ENCODE data around the gene GALT.

Gene GALT

GRCh38 chr9:34656992-34657391 is 10.5 kb downstream of the GALT start:
- no peak for TF ChIP-seq EZH2phosphoT487 (IDR thresholded peaks at IDR 0.05; ENCODE audit: borderline replicate concordance, low read length)
- TF ChIP-seq, protein P1, sequence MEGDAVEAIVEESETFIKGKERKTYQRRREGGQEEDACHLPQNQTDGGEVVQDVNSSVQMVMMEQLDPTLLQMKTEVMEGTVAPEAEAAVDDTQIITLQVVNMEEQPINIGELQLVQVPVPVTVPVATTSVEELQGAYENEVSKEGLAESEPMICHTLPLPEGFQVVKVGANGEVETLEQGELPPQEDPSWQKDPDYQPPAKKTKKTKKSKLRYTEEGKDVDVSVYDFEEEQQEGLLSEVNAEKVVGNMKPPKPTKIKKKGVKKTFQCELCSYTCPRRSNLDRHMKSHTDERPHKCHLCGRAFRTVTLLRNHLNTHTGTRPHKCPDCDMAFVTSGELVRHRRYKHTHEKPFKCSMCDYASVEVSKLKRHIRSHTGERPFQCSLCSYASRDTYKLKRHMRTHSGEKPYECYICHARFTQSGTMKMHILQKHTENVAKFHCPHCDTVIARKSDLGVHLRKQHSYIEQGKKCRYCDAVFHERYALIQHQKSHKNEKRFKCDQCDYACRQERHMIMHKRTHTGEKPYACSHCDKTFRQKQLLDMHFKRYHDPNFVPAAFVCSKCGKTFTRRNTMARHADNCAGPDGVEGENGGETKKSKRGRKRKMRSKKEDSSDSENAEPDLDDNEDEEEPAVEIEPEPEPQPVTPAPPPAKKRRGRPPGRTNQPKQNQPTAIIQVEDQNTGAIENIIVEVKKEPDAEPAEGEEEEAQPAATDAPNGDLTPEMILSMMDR (IDR thresholded peaks at IDR 0.05; ENCODE audit: low read depth, low read length, poor library complexity, severe bottlenecking): no peak
- no peaks in the 10 kb centered on the region for H3K9me2 ChIP-seq (replicated peaks; ENCODE audit: control insufficient read depth, low read length)

GRCh38 chr9:34658461-34658860 is 12.0 kb downstream of the GALT start:
- Histone ChIP-seq H3K79me2 (ENCODE audit: control insufficient read depth, low read length) (no peaks in the 10 kb centered on the region), H3K4me1 (ENCODE audit: control insufficient read depth, low read length) (no peaks in the 10 kb centered on the region), H3K9me3 (ENCODE audit: control insufficient read depth, insufficient read depth, low read length) (no peaks in the 10 kb centered on the region), H3K27me3 (ENCODE audit: control insufficient read depth, low read length) (peaks cover 15% of the 10 kb centered on the region), H3K27ac (ENCODE audit: low read depth, low read length) (no peak overlapping the region), H3K36me3 (ENCODE audit: control insufficient read depth, low read length) (no peaks in the 10 kb centered on the region), H3K4me3 (ENCODE audit: low read length) (no peak overlapping the region), H3F3A (ENCODE audit: control insufficient read depth, insufficient read depth) (no peaks in the 10 kb centered on the region), H4K20me1 (ENCODE audit: control insufficient read depth, insufficient read depth, low read depth, low read length) (no peaks in the 10 kb centered on the region), H3K4me2 (ENCODE audit: low read length) (no peak overlapping the region), H3K9me2 (replicated peaks; ENCODE audit: control insufficient read depth, low read length) (no peaks in the 10 kb centered on the region)
- TF ChIP-seq, protein P1 (IDR thresholded peaks at IDR 0.05; ENCODE audit: low read depth, low read length, poor library complexity, severe bottlenecking): no peak

More at GRCh38 chr9:34656992-34657391, 10.5 kb downstream of the GALT start:
- no peaks in the 10 kb centered on the region for H3K36me3 ChIP-seq (ENCODE audit: control insufficient read depth, low read length)
- no peaks in the 10 kb centered on the region for H3F3A ChIP-seq (ENCODE audit: control insufficient read depth, insufficient read depth)
- no peak overlapping the region for H3K4me2 ChIP-seq (ENCODE audit: low read length)
- H3K27me3 ChIP-seq (ENCODE audit: control insufficient read depth, low read length): peaks cover 15% of the 10 kb centered on the region
- no peaks in the 10 kb centered on the region for H3K4me1 ChIP-seq (ENCODE audit: control insufficient read depth, low read length)
- H3K79me2 ChIP-seq (ENCODE audit: control insufficient read depth, low read length): no peaks in the 10 kb centered on the region
- no peak overlapping the region for H3K4me3 ChIP-seq (ENCODE audit: low read length)
- no peaks in the 10 kb centered on the region for H3K9me3 ChIP-seq (ENCODE audit: control insufficient read depth, insufficient read depth, low read length)
- no peak overlapping the region for H3K27ac ChIP-seq (ENCODE audit: low read depth, low read length)
- H4K20me1 ChIP-seq (ENCODE audit: control insufficient read depth, insufficient read depth, low read depth, low read length): no peaks in the 10 kb centered on the region

GRCh38 chr9:34659592-34660253 is 13.2 kb downstream of the GALT start:
- H3K36me3 ChIP-seq (ENCODE audit: control insufficient read depth, low read length): no peaks in the 10 kb centered on the region
- peaks cover 17% of the 10 kb centered on the region for H3K27me3 ChIP-seq (ENCODE audit: control insufficient read depth, low read length)
- no peak overlapping the region for H3K27ac ChIP-seq (ENCODE audit: low read depth, low read length)
- H3K79me2 ChIP-seq (ENCODE audit: control insufficient read depth, low read length): no peaks in the 10 kb centered on the region
- H3K4me3 ChIP-seq (ENCODE audit: low read length): no peak overlapping the region
- TF ChIP-seq EZH2phosphoT487 (IDR thresholded peaks at IDR 0.05; ENCODE audit: borderline replicate concordance, low read length): no peak
- TF ChIP-seq, protein P1 (IDR thresholded peaks at IDR 0.05; ENCODE audit: low read depth, low read length, poor library complexity, severe bottlenecking): no peak
- no peaks in the 10 kb centered on the region for H3F3A ChIP-seq (ENCODE audit: control insufficient read depth, insufficient read depth)
- no peaks in the 10 kb centered on the region for H3K9me3 ChIP-seq (ENCODE audit: control insufficient read depth, insufficient read depth, low read length)
- H4K20me1 ChIP-seq (ENCODE audit: control insufficient read depth, insufficient read depth, low read depth, low read length): no peaks in the 10 kb centered on the region
- H3K4me1 ChIP-seq (ENCODE audit: control insufficient read depth, low read length): peaks cover 3% of the 10 kb centered on the region
- H3K4me2 ChIP-seq (ENCODE audit: low read length): no peak overlapping the region
- no peaks in the 10 kb centered on the region for H3K9me2 ChIP-seq (replicated peaks; ENCODE audit: control insufficient read depth, low read length)

Measured in DOHH2 (cell line).